SU-DHL-6 (cell line): ENCODE results near the gene SLC66A1.

Experiments used
- EZH2phosphoT487 ChIP-seq: fragments of 200-600 bp; sonication (generic), shearing (Covaris generic); conservative IDR thresholded peaks from 2 replicates; pipeline ENCODE4 v1.6.1; 2018; ENCODE audit warnings: mild to moderate bottlenecking, antibody characterized with exemption, low read length, moderate library complexity, mixed read lengths
- TF ChIP-seq, protein P1 (sequence below): fragments of 200-600 bp; sonication (generic); IDR thresholded peaks from one replicate; pipeline ENCODE4 v1.5.1; 2017; ENCODE audit warnings: antibody characterized with exemption, mild to moderate bottlenecking, low read length, moderate library complexity; ENCODE audit not compliant: insufficient read depth, poor library complexity, severe bottlenecking

DNA sequence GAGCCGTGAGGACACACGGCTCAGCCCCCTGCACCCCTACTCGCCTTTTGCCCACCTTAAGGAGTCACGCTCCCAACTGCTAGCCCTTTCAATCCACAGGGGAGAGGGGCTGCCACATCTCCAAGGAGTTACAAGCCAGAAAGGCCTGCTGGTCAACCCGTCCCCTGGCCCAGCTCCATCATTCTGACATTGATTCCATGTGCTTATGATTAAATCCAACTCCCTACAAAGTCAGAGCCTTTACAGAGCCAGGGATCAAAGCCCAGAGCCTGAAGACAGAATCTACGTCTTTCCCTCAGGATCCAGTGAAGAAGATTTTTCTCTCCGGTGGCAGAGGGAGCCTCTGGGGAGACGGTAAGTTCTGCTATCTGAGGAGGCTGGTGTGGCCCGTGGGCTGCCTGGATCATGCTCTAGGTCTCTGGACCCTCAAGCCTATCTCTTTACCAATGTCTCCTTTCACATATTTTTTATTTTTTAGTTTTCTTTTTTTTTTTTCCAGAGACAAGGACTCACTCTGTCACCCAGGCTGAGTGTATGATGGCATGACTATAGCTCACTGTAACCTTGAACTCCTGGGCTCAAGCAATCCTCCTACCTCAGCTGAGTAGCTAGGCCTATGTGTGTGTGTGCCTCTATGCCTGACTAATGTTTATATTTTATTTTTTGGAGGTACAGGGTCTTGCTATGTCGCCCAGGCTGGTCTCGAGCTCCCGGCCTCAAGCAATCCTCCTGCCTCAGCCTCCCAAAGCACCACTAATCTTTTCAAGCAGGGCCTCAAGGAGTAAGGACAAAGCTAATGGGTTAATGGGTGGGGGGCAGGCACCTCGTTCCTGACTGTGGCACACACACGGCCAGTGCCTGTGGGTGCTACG lies 61.3 kb downstream of the SLC66A1 start:
- TF ChIP-seq, protein P1, sequence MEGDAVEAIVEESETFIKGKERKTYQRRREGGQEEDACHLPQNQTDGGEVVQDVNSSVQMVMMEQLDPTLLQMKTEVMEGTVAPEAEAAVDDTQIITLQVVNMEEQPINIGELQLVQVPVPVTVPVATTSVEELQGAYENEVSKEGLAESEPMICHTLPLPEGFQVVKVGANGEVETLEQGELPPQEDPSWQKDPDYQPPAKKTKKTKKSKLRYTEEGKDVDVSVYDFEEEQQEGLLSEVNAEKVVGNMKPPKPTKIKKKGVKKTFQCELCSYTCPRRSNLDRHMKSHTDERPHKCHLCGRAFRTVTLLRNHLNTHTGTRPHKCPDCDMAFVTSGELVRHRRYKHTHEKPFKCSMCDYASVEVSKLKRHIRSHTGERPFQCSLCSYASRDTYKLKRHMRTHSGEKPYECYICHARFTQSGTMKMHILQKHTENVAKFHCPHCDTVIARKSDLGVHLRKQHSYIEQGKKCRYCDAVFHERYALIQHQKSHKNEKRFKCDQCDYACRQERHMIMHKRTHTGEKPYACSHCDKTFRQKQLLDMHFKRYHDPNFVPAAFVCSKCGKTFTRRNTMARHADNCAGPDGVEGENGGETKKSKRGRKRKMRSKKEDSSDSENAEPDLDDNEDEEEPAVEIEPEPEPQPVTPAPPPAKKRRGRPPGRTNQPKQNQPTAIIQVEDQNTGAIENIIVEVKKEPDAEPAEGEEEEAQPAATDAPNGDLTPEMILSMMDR, result no peak
- no peak for TF ChIP-seq EZH2phosphoT487
